Raji (cell line): ENCODE measurements around the gene PLXND1.

Source experiments
- POLR2A ChIP-seq: IDR thresholded peaks from 2 replicates; pipeline ENCODE4 v1.6.1; 2011; ENCODE audit warnings: low read depth, low read length, control low read depth; ENCODE audit not compliant: insufficient read depth

Gene PLXND1

DNA sequence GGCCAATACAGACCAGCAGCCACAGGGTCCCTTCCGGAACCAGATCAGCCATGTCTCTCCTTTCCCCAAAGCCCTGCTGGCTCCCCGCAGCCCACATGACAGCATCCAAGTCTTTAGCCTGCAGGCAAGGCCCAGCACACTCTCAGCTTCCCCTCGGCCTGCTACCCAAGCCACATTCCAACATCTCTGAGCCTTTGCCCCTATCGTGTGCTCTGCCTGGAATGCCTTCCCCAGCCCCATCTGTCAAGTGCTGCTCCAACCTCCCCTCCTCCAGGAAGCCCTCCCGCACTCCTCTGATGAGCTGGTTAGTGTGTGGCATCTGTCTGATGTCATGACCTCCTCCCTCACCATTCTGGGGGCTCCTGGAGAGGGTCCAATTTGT lies 8.5 kb downstream of the PLXND1 start:
- no peak for TF ChIP-seq POLR2A

DNA sequence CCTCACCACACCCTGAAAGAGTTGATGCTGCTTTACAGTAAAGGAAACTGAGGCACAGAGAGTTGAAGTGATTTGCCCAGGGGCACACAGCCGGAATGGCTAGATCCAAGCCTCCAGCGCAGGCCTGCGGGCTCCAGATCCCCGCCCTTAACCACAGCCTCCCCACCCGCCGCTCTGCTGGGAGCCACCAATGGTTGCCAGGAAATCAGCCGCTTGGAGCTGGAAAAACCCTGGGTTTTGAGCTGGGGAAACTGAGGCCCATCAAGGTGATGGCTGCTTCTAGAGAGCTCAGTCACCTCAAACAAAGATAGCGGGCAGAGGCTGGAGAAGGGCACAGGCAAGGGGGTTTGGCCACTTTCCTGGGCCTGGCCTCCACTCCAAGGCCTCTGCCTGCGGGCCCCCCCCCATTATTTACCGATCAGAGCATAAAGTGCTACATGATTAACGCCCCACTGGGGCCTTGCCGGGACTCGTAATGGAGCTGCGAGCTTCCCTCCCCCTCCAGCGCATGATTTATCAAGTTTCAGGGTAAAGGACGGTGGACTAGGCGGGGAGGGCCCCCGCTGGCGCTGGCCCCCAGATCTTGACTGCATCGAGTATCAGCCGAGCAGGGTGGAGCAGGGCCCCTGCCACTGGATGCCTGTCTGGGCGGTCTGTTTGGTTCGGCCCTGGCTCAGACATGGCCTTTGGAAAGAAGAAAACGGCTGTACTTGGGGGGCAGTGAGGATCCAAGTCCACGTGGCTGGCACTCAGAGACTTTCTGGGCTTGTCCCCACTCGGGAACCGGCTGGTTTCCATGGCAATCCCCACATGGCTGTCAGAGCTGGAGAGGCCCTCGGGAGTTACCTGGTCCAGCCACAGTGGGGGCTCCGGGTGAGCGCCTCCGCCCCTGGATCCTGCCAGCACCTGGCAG lies 9.1 kb downstream of the PLXND1 start:
- TF ChIP-seq POLR2A = no peak

DNA sequence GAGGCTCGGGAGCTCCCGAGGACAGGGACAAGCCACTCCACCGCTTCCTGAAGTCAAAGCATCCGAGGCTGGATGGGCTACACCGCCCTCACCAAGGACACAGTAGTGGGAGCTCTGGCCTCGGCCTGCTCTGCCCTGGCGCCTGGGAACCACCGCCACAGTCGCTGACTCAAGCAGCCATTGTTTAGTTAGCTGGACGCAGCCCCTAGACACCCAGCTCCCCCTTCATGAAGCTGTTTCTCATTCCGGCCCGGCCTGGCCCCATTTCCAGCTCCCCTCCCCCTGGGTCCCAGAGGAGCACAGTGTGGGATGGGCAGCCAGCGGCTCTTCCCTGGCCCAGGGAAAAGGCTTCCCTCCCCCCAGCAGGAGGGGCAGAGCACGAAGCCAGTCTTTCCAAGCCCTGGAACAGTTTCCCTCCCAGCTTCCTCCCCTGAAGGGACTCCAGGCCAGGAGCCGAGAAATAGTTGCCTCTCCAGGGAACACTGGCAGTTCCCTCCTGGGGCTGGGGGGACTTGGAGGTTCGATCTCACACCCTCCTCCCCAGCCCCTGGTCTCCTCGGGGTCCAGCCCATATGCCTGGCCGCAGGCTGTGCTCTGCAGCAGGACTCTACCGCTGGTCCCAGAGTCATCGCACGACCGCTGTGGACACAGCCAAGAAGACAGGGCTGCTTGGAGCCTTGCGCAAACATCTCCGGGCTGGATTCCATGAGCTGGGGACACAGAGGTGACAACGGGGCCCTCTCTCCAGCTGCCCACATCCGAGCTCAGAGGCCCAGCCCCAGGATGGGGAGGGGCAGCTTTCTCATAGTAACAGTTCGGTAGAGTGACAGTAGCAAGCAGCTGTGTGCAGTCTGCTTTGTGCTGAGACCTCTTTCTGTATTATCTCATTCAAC lies 10.0 kb downstream of the PLXND1 start:
- TF ChIP-seq POLR2A = no peak

DNA sequence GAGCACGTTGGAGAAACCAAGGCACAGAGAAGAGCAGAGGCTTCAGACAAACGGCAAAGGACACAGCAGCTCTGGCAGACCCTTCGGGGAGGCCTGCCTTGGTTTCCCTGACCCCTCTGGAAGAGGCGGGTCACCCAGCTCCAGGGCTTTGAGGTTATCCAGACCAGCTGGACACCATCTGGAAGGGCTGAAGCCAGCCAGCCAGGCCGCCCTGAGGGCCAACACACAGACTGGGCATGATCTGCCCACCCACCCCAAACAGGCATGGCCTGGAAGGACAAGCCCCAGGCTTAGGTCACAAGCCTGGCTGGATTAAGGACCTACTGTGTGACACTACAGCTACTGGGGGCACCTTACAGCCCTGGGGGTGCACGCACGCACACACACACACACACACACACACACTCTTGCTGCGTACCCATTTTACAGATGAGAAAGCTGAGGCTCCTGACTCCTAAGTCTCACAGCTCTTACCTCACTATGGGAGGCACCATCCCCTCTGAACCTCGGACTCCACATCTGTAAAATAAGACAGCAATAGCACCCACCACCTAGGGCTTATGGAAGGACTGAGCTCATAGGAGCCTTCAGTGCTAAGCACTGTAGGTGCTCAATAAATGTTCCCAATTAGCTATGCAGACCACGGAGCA lies 10.8 kb downstream of the PLXND1 start:
- no peak for TF ChIP-seq POLR2A

DNA sequence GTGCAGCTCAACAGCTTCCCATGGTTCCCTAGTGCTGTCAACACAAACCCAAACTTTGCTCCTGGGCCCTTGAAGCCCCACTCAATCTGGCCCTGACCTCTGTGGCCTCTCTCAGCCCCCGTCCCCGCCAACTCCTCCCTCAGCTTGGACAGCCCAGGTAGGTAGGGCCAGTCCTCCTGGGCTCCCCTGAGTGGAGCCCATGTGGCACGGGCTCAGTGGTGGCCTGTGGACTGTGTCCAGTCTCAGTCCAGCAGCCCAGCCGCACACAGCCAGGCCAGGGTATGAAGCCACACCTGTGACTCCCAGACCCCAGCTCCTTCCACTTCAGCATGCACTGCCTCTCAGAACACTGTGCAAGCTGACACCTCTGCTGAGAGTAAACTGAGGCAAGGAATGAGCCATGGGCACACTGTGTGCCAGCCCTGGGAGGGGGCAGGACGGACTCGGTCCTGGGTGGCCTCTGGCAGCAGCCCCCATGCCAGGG lies 11.5 kb downstream of the PLXND1 start:
- no peak for TF ChIP-seq POLR2A

- TF ChIP-seq POLR2A = no peak
Observed at GRCh38 chr3:129594409-129594808, 12.1 kb downstream of the PLXND1 start.

- TF ChIP-seq POLR2A = no peak
Observed at GRCh38 chr3:129593595-129594339, 12.7 kb downstream of the PLXND1 start.

- TF ChIP-seq POLR2A = no peak
Observed at GRCh38 chr3:129593230-129593594, 13.3 kb downstream of the PLXND1 start.

- no peak for TF ChIP-seq POLR2A
Observed at GRCh38 chr3:129592381-129593131, 13.9 kb downstream of the PLXND1 start.

DNA sequence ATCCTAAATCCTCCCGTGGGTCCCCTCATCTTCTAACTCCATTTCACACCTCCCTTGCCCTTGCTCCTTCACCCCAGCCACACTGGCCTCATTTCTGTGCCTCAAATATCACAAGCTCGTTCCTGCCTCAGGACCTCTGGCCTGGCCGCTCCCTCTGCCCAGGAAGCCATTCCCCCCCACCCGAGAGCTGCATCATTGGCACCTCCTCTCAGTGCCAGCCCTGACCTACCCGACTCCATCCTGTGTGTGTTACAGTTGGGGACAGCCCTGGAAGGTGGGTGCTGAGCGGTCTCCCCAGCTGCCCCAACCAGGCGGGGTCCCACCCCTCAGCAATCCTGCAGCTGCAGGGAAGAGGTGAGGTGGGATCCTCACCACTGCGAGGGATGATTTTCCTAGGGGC lies 14.5 kb downstream of the PLXND1 start:
- no peak for TF ChIP-seq POLR2A

- TF ChIP-seq POLR2A = no peak
Observed at GRCh38 chr3:129590215-129590614, 16.3 kb downstream of the PLXND1 start.

GRCh38 chr3:129587566-129588210 lies 18.8 kb downstream of the PLXND1 start:
- TF ChIP-seq POLR2A = no peak

GRCh38 chr3:129586746-129587430 lies 19.6 kb downstream of the PLXND1 start:
- no peak for TF ChIP-seq POLR2A
